ENCODE results near the gene RAPGEF1.

Gene RAPGEF1

GRCh38 chr9:131623655-131624330 is 116.1 kb downstream of the RAPGEF1 start:
- no peak overlapping the region for H3K4me3 ChIP-seq (ENCODE audit: low read depth, low read length)
- no peak for DNase-seq (ENCODE audit: low read depth)
- TF ChIP-seq CTCF (IDR thresholded peaks at IDR 0.05; ENCODE audit: low read depth, low read length, missing control alignments): no peak

- DNase-seq (ENCODE audit: low read depth): peak; percentile 68
Observed at GRCh38 chr9:131622523-131622922, 117.4 kb downstream of the RAPGEF1 start.

GRCh38 chr9:131621551-131622358 is 118.1 kb downstream of the RAPGEF1 start:
- DNase-seq (ENCODE audit: low read depth): peak; percentile 66
- no peak for TF ChIP-seq CTCF (IDR thresholded peaks at IDR 0.05; ENCODE audit: low read depth, low read length, missing control alignments)
- H3K4me3 ChIP-seq (ENCODE audit: low read depth, low read length): peak overlapping the region; percentile 32

More at GRCh38 chr9:131622523-131622922, 117.4 kb downstream of the RAPGEF1 start:
- H3K4me3 ChIP-seq (ENCODE audit: low read depth, low read length): peak overlapping the region; percentile 32; the same call in 1 of the 2 replicates
- no peak for TF ChIP-seq CTCF (IDR thresholded peaks at IDR 0.05; ENCODE audit: low read depth, low read length, missing control alignments)

- DNase-seq (ENCODE audit: low read depth): no peak
- TF ChIP-seq CTCF (IDR thresholded peaks at IDR 0.05; ENCODE audit: low read depth, low read length, missing control alignments): no peak
Observed at GRCh38 chr9:131620764-131621520, 118.9 kb downstream of the RAPGEF1 start.

GRCh38 chr9:131619680-131620079 is 120.2 kb downstream of the RAPGEF1 start:
- DNase-seq (ENCODE audit: low read depth): no peak
- TF ChIP-seq CTCF (IDR thresholded peaks at IDR 0.05; ENCODE audit: low read depth, low read length, missing control alignments): no peak
- no peak overlapping the region for H3K4me3 ChIP-seq (ENCODE audit: low read depth, low read length)

More at GRCh38 chr9:131620764-131621520, 118.9 kb downstream of the RAPGEF1 start:
- peak overlapping the region; percentile 32 for H3K4me3 ChIP-seq (ENCODE audit: low read depth, low read length)

GRCh38 chr9:131618785-131619184 is 121.1 kb downstream of the RAPGEF1 start:
- no peak for TF ChIP-seq CTCF (IDR thresholded peaks at IDR 0.05; ENCODE audit: low read depth, low read length, missing control alignments)
- no peak for DNase-seq (ENCODE audit: low read depth)

More at GRCh38 chr9:131618785-131619184, 121.1 kb downstream of the RAPGEF1 start:
- no peak overlapping the region for H3K4me3 ChIP-seq (ENCODE audit: low read depth, low read length)
